ENCODE data around the gene ZNF613.

Gene ZNF613

DNA sequence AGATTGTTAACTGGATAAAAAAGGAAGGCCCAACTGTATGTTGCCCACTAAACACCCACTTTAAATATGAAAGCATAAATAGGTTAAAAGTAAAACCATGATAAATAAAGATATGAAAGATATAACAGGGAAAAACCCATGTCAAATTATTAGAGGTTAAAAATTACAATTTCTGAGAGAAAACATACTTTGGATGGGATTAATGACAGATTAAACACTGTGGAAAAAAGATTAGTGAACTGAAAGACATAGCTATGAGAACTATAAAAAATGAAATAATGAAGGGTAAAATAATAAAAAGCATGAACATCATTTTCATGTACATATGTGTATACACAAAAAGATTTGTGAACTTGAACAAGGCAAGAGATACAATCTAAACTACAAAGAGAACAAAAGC lies 37.3 kb upstream of the ZNF613 start:
- Histone ChIP-seq H3K4me3 (IDR thresholded peaks at IDR 0.05; ENCODE audit: insufficient read depth, low read depth, low read length) (no peak overlapping the region), H3K4me2 (no peak overlapping the region), H3K4me1 (ENCODE audit: low read depth, poor library complexity, severe bottlenecking) (no peaks in the 10 kb centered on the region), H3K36me3 (ENCODE audit: insufficient read depth) (no peaks in the 10 kb centered on the region), H3K79me2 (ENCODE audit: insufficient read depth, low read depth) (no peaks in the 10 kb centered on the region), H3K27me3 (ENCODE audit: insufficient read depth, low read depth) (no peaks in the 10 kb centered on the region), H2AFZ (ENCODE audit: low read depth) (no peak overlapping the region), H4K20me1 (ENCODE audit: insufficient read depth) (no peaks in the 10 kb centered on the region), H3K27ac (no peak overlapping the region), H3K9ac (no peak overlapping the region)
- TF ChIP-seq, protein P1, sequence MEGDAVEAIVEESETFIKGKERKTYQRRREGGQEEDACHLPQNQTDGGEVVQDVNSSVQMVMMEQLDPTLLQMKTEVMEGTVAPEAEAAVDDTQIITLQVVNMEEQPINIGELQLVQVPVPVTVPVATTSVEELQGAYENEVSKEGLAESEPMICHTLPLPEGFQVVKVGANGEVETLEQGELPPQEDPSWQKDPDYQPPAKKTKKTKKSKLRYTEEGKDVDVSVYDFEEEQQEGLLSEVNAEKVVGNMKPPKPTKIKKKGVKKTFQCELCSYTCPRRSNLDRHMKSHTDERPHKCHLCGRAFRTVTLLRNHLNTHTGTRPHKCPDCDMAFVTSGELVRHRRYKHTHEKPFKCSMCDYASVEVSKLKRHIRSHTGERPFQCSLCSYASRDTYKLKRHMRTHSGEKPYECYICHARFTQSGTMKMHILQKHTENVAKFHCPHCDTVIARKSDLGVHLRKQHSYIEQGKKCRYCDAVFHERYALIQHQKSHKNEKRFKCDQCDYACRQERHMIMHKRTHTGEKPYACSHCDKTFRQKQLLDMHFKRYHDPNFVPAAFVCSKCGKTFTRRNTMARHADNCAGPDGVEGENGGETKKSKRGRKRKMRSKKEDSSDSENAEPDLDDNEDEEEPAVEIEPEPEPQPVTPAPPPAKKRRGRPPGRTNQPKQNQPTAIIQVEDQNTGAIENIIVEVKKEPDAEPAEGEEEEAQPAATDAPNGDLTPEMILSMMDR (conservative IDR thresholded peaks at IDR 0.05; ENCODE audit: low read depth, low read length): no peak

DNA sequence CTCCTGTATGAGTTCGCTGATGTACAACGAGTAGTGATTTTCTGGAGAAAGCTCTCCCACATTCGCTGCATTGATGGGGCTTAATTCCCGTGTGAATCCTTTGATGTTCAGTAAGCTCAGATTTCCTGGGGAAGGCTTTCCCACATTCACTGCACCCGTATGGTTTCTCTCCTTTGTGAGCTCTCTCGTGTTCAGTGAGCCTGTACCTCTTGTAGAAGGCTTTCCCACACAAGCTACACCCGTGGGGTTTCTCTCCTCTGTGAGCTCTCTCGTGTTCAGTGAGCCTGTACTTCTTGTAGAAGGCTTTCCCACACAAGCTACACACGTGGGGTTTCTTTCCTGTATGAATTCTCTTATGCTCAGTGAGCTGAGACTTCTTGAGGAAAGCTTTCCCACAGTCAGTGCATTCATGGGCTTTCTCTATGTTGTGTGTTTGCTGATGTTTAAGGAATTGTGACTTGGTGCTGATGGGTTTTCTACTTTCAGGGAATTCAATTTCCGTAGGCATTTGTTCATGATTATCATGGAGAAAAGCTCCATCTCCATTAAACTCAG lies 36.0 kb upstream of the ZNF613 start:
- H3K79me2 ChIP-seq (ENCODE audit: insufficient read depth, low read depth): no peaks in the 10 kb centered on the region
- TF ChIP-seq, protein P1 (conservative IDR thresholded peaks at IDR 0.05; ENCODE audit: low read depth, low read length): no peak
- H3K4me3 ChIP-seq (IDR thresholded peaks at IDR 0.05; ENCODE audit: insufficient read depth, low read depth, low read length): no peak overlapping the region
- no peaks in the 10 kb centered on the region for H4K20me1 ChIP-seq (ENCODE audit: insufficient read depth)
- no peak overlapping the region for H3K27ac ChIP-seq
- H3K36me3 ChIP-seq (ENCODE audit: insufficient read depth): no peaks in the 10 kb centered on the region
- H3K27me3 ChIP-seq (ENCODE audit: insufficient read depth, low read depth): no peaks in the 10 kb centered on the region
- H2AFZ ChIP-seq (ENCODE audit: low read depth): no peak overlapping the region
- H3K4me1 ChIP-seq (ENCODE audit: low read depth, poor library complexity, severe bottlenecking): no peaks in the 10 kb centered on the region
- no peak overlapping the region for H3K9ac ChIP-seq
- no peak overlapping the region for H3K4me2 ChIP-seq

DNA sequence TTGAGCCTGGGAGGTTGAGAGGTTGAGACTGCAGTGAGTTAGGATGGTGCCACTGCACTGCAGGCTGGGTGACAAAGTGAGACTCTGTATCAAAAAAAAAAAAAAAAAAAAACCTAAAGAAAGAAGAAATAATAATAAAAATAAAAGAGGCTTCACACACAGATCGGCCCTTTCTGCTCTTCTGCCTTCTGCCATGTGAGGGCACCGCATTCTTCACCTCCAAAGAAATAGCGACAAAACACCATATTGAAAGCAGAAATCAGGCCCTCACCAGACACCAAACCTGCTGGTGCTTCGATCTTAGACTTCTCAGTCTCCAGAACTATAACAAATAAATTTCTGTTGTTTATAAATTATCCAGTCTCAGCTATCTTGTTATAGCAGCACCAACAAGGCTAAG lies 25.4 kb upstream of the ZNF613 start:
- Histone ChIP-seq H3K4me2 (no peak overlapping the region), H3K4me1 (ENCODE audit: low read depth, poor library complexity, severe bottlenecking) (no peaks in the 10 kb centered on the region), H3K27ac (no peak overlapping the region), H3K9ac (no peak overlapping the region), H3K36me3 (ENCODE audit: insufficient read depth) (no peaks in the 10 kb centered on the region), H3K79me2 (ENCODE audit: insufficient read depth, low read depth) (no peaks in the 10 kb centered on the region), H2AFZ (ENCODE audit: low read depth) (no peak overlapping the region), H3K4me3 (IDR thresholded peaks at IDR 0.05; ENCODE audit: insufficient read depth, low read depth, low read length) (no peak overlapping the region), H4K20me1 (ENCODE audit: insufficient read depth) (no peaks in the 10 kb centered on the region), H3K27me3 (ENCODE audit: insufficient read depth, low read depth) (no peaks in the 10 kb centered on the region; the same call in 1 of the 2 replicates)
- TF ChIP-seq, protein P1 (conservative IDR thresholded peaks at IDR 0.05; ENCODE audit: low read depth, low read length): no peak

DNA sequence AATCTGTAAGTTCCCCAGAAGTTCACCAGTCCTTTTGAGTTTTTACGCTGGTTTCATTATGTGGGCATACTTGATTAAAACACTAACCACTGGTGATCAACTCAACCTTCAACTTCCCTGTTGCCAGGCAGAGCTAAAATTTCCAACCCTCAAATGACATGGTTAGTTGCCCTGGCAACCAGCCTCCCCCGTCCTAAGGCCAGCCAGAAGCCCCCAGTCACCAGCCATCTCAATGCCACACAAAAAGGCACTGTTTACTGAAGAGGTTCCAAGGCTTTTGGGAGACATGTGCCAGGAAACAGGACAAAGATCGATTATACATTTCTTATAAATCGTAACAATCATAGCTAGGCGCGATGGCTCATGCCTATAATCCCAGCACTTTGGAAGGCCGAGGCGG lies 24.1 kb upstream of the ZNF613 start:
- Histone ChIP-seq H3K4me1 (ENCODE audit: low read depth, poor library complexity, severe bottlenecking) (no peaks in the 10 kb centered on the region), H3K4me3 (IDR thresholded peaks at IDR 0.05; ENCODE audit: insufficient read depth, low read depth, low read length) (no peak overlapping the region), H3K4me2 (no peak overlapping the region), H4K20me1 (ENCODE audit: insufficient read depth) (no peaks in the 10 kb centered on the region), H3K27me3 (ENCODE audit: insufficient read depth, low read depth) (no peaks in the 10 kb centered on the region), H2AFZ (ENCODE audit: low read depth) (no peak overlapping the region), H3K79me2 (ENCODE audit: insufficient read depth, low read depth) (no peaks in the 10 kb centered on the region), H3K9ac (no peak overlapping the region), H3K27ac (no peak overlapping the region), H3K36me3 (ENCODE audit: insufficient read depth) (no peaks in the 10 kb centered on the region)
- TF ChIP-seq, protein P1 (conservative IDR thresholded peaks at IDR 0.05; ENCODE audit: low read depth, low read length): no peak

Measured in KMS-11 (cell line).